HG02759 (cell line): ENCODE data around the gene LMOD1.
A peak's percentile ranks its signal among the peaks of the same experiment; 100 is the strongest.
"Not testable (repeated sequence)": the region's sequence is repeated elsewhere in the genome, so short reads cannot be mapped to it uniquely, and the experiment has no call there.

ENCODE experiments used
- ATAC-seq: cut with Tn5 transposase; IDR thresholded peaks from one replicate; pipeline ENCODE4 v1.9.1; 2021; ENCODE audit warnings: mild to moderate bottlenecking, moderate library complexity; ENCODE audit not compliant: unreplicated experiment

Gene LMOD1

DNA sequence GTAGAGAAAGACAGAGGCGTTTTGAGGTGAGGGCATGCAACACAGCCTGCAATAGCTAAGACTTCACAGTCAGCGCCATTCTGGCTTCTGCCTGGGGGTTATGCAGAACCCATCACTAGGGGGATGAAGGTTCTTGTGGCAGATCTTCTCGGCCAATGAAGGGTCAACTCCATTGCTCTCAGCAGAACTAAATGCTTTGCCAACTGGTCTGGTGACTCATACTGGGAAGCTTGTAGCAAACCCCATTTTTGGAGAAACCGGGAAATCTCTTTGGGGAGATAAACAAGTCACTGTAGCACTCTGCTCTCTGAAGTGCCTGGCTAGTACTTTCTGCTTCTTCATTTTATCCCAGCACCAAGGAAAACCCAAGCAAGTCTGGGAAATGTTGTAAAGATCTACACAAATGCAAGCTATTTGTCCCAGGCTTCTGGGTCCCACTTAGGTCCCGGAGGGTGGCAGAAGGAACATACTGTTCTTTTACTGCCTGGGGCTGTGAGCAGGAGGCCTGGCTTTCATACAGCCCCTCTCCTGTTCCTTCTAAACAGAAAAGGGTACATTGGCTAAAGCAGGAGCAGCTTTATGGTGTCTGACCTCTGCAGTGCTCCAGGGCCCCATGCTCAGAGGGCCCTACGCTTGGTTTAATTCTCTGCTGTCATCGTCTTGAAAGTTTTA lies 28.9 kb downstream of the LMOD1 start:
- ATAC-seq = no peak

- no peak for ATAC-seq
Measured at GRCh38 chr1:201916649-201917249, 29.6 kb downstream of the LMOD1 start.

DNA sequence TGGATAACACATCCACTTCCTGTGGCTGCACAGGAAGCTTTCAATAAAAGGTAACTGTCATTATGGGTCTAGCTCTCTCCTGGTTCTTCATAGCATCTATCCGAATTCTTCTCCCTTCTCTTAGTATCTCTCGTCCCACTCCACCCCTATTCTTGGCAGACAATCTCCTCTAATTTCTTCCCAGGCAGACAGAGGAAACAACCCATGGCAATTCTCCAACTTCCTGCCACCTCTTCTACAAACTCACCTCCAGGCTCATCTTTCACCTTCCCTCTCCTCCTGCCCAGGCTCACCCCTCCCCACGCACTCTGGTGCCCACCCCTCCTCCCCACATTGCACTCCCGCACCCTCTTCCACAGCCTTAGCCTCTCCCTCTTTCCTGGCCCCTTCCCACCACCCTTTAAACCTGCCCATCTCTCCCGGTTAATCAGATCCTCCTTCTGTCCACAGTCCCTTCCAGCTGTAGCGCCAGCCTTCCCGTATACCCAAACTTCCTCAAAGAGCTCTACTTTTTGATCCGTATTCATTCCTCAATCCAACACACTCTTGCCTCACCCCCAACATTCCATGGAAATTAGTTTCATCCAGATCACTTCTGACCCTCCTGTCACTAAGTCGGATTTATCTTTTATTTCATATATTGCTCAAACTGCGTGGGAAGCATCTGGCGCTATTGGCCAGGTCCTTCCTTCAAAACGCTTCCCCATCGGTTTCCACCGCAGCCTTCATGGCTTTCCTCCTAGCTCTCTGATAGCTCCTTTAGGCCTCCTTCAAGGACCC lies 31.7 kb downstream of the LMOD1 start:
- ATAC-seq = no peak

DNA sequence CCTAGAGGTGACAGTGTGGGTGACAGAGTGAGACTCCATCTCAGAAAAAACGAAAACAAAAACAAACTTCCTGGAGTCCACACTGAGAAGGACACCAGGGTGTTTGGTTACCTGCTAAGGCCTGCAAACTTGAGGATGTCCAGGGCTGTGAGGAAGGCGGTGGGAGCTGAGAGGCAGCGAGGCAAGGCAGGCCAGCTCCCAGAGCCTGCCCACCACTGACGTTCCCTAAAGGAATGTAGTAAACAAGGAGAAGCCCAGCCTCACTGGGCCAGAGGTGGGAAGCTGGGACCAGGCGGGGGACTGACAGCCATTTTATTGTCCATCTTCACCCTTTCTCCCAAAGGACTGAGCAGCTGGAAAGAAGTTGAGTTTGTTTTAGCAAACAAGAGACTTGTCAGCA lies 33.5 kb downstream of the LMOD1 start:
- no peak for ATAC-seq

- no peak for ATAC-seq
Measured at GRCh38 chr1:201911826-201912571, 34.3 kb downstream of the LMOD1 start.

DNA sequence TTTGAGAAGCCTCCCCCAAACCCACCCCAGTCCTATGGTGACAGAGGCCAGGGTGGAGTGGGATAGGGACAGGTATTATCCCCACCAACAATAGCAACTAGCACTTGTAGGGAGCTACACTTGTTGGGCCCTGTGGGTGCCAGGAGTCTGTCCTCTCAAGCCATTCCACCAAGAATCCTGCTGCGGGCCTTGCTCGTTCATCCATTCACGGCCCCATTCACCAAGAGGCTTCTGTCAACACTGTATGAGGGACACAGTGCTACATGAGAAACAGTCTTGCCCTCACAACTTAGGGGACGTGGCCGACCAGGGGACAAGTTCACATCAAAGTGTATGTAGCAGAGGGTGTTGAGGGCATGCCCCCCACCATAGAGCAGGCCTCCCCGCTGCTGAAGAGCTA lies 38.7 kb downstream of the LMOD1 start:
- ATAC-seq = no peak

- no peak for ATAC-seq
Measured at GRCh38 chr1:201906336-201906735, 40.0 kb downstream of the LMOD1 start.

GRCh38 chr1:201905234-201905890 lies 41.0 kb downstream of the LMOD1 start:
- no peak for ATAC-seq

- no peak for ATAC-seq
Measured at GRCh38 chr1:201904579-201904978, 41.8 kb downstream of the LMOD1 start.

DNA sequence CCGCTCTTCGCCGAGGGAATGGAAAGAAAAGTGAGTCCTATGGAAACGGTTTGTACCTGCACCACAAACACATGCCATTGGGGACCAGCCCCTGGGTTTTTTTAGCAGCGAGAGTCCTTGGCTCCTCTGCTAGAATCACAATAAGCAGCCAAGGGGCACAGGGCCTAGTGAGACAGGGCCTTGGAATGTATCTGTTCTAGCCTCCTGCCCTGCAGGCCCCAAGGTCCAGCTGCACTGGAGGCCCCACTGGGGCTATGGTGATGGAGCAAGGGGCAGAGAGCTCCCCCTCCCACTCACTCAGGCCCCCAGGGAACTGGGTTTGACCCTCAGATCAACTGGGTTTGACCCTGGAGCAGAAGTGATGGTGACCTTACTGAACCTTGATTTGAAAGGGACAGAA lies 43.2 kb downstream of the LMOD1 start:
- no peak for ATAC-seq

DNA sequence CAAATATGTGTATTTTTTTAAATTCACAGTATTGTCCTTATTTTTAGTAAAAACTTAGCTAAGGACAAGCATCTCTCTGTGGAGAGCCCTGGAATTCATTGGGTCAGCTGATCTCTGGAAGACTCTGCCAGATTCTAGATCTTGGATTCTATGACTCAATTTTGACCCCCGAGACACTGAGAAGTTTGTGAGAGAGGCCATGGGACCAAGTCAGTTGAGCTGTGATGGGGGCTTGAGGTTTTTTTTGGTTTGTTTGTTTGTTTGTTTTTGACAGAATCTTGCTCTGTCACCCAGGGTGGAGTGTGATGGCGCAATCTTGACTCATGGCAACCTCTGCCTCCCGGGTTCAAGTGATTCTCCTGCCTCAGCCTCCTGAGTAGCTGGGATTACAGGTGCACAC lies 44.1 kb downstream of the LMOD1 start:
- no peak for ATAC-seq

DNA sequence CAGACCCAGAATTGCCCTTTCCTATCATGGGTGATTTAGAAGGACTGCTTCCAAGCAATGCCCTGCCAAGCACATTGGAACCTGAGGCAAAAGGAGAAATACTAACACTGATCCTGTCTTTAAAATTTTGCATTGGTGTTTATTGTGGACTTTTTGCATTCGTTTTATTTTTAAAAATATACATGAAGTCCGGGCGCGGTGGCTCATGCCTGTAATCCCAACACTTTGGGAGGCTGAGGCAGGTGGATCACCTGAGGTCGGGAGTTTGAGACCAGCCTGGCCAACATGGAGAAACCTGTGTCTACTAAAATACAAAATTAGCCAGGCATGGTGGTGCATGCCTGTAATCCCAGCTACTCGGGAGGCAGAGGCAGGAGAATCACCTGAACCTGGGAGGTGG lies 45.3 kb downstream of the LMOD1 start:
- not testable (repeated sequence) for ATAC-seq

DNA sequence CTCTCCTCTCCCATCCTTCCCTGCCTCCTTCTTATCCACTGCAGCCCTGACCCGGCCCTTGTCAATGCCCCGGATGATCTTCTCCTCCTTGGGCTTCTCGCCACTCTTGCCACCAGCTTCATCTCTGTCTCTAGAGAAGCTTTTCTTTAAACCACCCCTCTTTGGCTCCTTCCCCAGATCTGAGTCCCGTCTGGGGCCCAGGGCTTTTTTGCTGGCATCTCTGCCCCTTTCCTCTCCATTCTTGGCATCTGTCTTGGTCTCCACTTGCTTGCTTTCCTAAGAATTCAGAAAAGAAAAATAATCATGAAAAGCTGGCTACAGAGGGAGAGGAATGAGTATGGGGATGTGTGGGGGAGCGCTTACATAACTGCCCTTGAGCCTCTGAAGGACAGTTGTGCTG lies 45.9 kb downstream of the LMOD1 start:
- no peak for ATAC-seq

DNA sequence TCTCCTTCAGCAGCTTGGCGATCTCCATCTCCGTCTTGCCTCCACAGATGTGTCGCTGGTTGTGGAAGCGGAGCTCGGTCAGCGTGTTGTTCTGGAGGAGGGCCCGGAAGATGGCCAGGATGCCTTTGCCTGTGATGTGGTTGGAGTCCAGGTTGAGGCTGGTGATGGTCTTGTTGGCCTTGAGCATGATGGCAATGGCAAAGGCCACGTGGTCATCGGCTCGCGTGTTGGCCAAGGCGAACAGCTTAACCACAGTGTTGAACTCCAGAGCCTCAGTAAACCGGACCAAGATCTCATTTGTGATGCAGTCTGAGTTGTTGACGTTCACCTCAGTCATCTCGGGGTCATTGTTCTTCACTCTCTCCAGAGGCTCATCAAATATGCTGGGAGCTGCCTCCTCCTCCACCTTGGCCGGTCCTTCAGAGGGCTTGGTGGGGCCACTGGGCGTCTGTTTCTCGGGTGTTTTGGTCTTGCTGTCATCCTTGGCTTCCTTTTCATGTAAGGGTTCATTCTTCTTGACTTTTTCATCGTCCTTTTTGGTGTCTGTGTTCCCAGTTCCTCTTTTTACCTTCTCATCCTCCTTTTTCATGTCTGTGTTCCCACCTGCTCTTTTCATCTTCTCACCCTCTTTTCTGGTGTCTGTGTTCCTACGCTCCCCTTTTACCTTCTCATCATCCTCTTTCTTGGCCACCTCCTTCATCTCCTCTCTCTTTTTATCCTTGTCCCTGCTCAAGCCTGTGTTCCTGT lies 46.5 kb downstream of the LMOD1 start:
- no peak for ATAC-seq

DNA sequence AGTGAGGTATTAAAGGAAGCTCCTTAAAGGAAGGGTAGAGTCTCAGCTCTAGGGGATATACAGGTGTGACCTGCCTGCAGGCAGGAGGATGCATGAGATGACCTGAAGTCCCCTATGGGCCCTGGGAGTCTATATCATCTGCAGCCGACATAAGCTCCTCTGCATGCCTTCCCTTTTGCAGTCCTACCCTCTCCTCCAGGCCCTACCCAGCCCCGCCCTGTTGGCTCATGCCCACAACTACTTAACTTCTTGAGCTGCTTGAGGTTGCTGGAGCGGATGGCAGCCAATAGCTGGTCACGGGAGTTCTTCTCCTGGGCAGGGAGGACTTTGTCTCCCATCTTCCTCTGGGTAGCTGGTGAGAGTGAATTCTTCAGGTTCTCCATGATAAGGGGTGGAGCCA lies 47.4 kb downstream of the LMOD1 start:
- no peak for ATAC-seq

DNA sequence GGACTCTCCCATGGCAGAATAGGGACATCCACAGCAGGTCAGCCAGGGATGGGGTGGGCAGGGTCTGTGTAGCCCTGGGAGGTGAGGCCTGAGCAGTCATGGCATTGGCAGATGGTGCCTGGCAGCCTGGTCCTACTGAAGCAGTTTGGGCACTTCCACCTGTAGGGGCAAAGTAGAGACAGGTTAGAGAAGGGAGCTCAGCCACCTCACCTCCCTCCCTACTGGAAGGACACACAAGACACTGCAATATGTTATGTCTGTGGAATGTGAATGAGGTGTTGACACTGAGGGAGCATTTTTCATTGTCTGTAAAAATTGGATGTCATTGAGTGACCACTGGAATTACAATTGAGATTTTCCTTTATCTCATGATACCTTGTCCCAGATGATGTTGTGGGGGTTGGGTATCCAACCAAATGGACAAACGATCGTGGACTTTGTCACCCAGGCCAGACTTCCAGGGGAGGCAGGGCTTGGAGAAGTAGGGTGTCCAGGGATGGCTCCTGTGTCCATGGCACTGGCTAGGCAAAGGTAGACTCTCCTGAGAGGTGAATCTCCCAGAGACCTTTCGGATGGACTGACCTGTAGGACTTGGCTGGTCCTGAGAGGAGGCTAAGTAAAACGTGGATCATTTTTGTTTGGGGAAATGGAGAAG lies 48.0 kb downstream of the LMOD1 start:
- ATAC-seq = no peak

GRCh38 chr1:201896951-201897391 lies 49.4 kb downstream of the LMOD1 start:
- no peak for ATAC-seq

- peak; percentile 89 for ATAC-seq
Measured at GRCh38 chr1:201895913-201896807, 50.2 kb downstream of the LMOD1 start.
